ENCODE results near the gene HMBS. TPM values are rescaled to one million over a fixed set of nuclear protein-coding genes. Genes with fewer than 3 reads are reported as not detected.
"Not testable (repeated sequence)": the region's sequence is repeated elsewhere in the genome, so short reads cannot be mapped to it uniquely, and the experiment has no call there.

Gene HMBS
- 10 to 100 TPM in 1 of 4 donors, 1 to 10 TPM in 3; 7.2 to 11.7 (median 8.5) TPM for total RNA-seq

GRCh38 chr11:119084663-119085436, at the start of gene HMBS:
HMBS (plus strand) TSS chr11:119084881; CDS start chr11:119085034, 153 bp downstream.
- TF ChIP-seq CTCF (IDR thresholded peaks at IDR 0.05) = no peak
- ATAC-seq (ENCODE audit: low FRiP score) = peak; percentile 97
- peak; percentile 90 for DNase-seq (ENCODE audit: low spot score)

- no peak for TF ChIP-seq CTCF (IDR thresholded peaks at IDR 0.05)
- DNase-seq (ENCODE audit: low spot score) (no peak), ATAC-seq (ENCODE audit: low FRiP score) (peak; percentile 88)
Measured at GRCh38 chr11:119038884-119039283, 45.8 kb upstream of the HMBS start.

GRCh38 chr11:119039471-119039870, 45.2 kb upstream of the HMBS start:
- not testable (repeated sequence) for ATAC-seq (ENCODE audit: low FRiP score)

GRCh38 chr11:119041821-119042514, 42.7 kb upstream of the HMBS start:
- DNase-seq (ENCODE audit: low spot score) (no peak), ATAC-seq (ENCODE audit: low FRiP score) (no peak)
- no peak for TF ChIP-seq CTCF (IDR thresholded peaks at IDR 0.05)

More at GRCh38 chr11:119039471-119039870, 45.2 kb upstream of the HMBS start:
- DNase-seq (ENCODE audit: low spot score) = not testable (repeated sequence)

- ATAC-seq (ENCODE audit: low FRiP score) (no peak), DNase-seq (ENCODE audit: low spot score) (no peak)
- TF ChIP-seq CTCF (IDR thresholded peaks at IDR 0.05) = no peak
Measured at GRCh38 chr11:119042927-119043326, 41.8 kb upstream of the HMBS start.

GRCh38 chr11:119044708-119045107, 40.0 kb upstream of the HMBS start:
- ATAC-seq (ENCODE audit: low FRiP score) (no peak), DNase-seq (ENCODE audit: low spot score) (no peak)
- TF ChIP-seq CTCF (IDR thresholded peaks at IDR 0.05) = no peak

- TF ChIP-seq CTCF (IDR thresholded peaks at IDR 0.05) = no peak
- DNase-seq (ENCODE audit: low spot score) = no peak
- ATAC-seq (ENCODE audit: low FRiP score) = no peak
Measured at GRCh38 chr11:119046489-119046888, 38.2 kb upstream of the HMBS start.
